Osteoblast (primary cell): ENCODE results near the gene SPTLC3. TPM values are rescaled to one million over a fixed set of nuclear protein-coding genes. Genes with fewer than 3 reads are reported as not detected.

Source experiments
- DNase-seq: peaks from one replicate; pipeline ENCODE4 v3.0.0; 2011; ENCODE audit warnings: low spot score, mixed read lengths; ENCODE audit not compliant: insufficient read length; ENCODE audit errors: missing footprints
- H2AFZ ChIP-seq: 2 replicates; pipeline ENCODE4 v1.6.0; 2011; ENCODE audit warnings: mild to moderate bottlenecking, low read length
- H3K27ac ChIP-seq: 2 replicates; pipeline ENCODE4 v1.5.1; 2011; ENCODE audit warnings: mild to moderate bottlenecking, low read depth, low read length, moderate library complexity
- H3K27me3 ChIP-seq: 2 replicates; pipeline ENCODE4 v1.6.0; 2012; ENCODE audit warnings: mild to moderate bottlenecking, control low read depth, inconsistent platforms, low read length, moderate library complexity; ENCODE audit not compliant: insufficient read depth
- H3K36me3 ChIP-seq: 2 replicates; pipeline ENCODE4 v1.5.1; 2011; ENCODE audit warnings: mild to moderate bottlenecking, low read length, control low read depth, moderate library complexity; ENCODE audit not compliant: insufficient read depth
- H3K4me1 ChIP-seq: 2 replicates; pipeline ENCODE4 v1.5.1; 2011; ENCODE audit warnings: mild to moderate bottlenecking, low read length, control low read depth, moderate library complexity; ENCODE audit not compliant: insufficient read depth
- H3K4me2 ChIP-seq: 2 replicates; pipeline ENCODE4 v1.6.0; 2011; ENCODE audit warnings: mild to moderate bottlenecking, low read length; ENCODE audit not compliant: insufficient read depth
- H3K4me3 ChIP-seq: fragments of 200-600 bp; sonication (generic); 3 replicates; pipeline ENCODE4 v1.5.1; 2012; ENCODE audit warnings: mild to moderate bottlenecking, low read length, inconsistent platforms; ENCODE audit not compliant: insufficient read depth
- H3K79me2 ChIP-seq: 2 replicates; pipeline ENCODE4 v1.6.0; 2012; ENCODE audit warnings: mild to moderate bottlenecking, low read length, control low read depth, inconsistent platforms; ENCODE audit not compliant: insufficient read depth
- H3K9me3 ChIP-seq: 2 replicates; pipeline ENCODE4 v1.5.1; 2011; ENCODE audit warnings: low read depth, low read length, control low read depth
- H4K20me1 ChIP-seq: 2 replicates; pipeline ENCODE4 v1.6.0; 2012; ENCODE audit warnings: mild to moderate bottlenecking, low read length, control low read depth; ENCODE audit not compliant: insufficient read depth
- total RNA-seq: library from RNA; depleted of rRNA; stranded (reverse); fragments of >200 nt; gene quantifications from 2 replicates; pipeline ENCODE4 v1.2.3, GENCODE V29; 2012
- TF ChIP-seq, protein P1 (sequence below): IDR thresholded peaks from 2 replicates; pipeline ENCODE4 v1.5.1; 2011; ENCODE audit warnings: mild to moderate bottlenecking, low read depth, low read length, moderate library complexity; ENCODE audit errors: extremely low read depth

The SPTLC3 gene
- total RNA-seq, 1 donor = 14.8 TPM

DNA sequence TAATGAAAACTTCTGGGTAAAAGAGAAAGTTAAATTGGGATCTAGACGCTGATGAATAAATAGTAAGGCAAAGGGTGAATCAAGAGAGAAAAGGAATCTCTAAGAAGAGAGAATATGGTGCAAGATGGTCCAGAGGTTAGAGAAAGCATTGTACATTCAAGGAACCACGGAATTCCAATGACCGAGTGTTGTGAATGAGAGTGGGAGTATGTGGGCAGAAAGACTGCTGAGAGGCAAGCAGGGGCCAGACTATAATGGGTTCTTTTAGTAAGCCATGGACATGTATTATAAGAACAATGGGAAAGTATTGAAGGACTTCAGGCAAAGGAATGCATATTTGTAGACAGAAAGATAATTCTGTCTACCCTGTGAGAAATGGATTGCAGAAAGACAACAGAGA is 45.2 kb downstream of the SPTLC3 start:
- Histone ChIP-seq H4K20me1 (no peaks in the 10 kb centered on the region), H3K4me3 (no peak overlapping the region), H3K9me3 (no peaks in the 10 kb centered on the region), H2AFZ (no peak overlapping the region), H3K27me3 (no peaks in the 10 kb centered on the region), H3K79me2 (no peaks in the 10 kb centered on the region), H3K4me2 (no peak overlapping the region), H3K27ac (no peak overlapping the region), H3K36me3 (no peaks in the 10 kb centered on the region), H3K4me1 (no peaks in the 10 kb centered on the region)
- DNase-seq = peak; percentile 43
- TF ChIP-seq, protein P1, sequence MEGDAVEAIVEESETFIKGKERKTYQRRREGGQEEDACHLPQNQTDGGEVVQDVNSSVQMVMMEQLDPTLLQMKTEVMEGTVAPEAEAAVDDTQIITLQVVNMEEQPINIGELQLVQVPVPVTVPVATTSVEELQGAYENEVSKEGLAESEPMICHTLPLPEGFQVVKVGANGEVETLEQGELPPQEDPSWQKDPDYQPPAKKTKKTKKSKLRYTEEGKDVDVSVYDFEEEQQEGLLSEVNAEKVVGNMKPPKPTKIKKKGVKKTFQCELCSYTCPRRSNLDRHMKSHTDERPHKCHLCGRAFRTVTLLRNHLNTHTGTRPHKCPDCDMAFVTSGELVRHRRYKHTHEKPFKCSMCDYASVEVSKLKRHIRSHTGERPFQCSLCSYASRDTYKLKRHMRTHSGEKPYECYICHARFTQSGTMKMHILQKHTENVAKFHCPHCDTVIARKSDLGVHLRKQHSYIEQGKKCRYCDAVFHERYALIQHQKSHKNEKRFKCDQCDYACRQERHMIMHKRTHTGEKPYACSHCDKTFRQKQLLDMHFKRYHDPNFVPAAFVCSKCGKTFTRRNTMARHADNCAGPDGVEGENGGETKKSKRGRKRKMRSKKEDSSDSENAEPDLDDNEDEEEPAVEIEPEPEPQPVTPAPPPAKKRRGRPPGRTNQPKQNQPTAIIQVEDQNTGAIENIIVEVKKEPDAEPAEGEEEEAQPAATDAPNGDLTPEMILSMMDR = no peak

DNA sequence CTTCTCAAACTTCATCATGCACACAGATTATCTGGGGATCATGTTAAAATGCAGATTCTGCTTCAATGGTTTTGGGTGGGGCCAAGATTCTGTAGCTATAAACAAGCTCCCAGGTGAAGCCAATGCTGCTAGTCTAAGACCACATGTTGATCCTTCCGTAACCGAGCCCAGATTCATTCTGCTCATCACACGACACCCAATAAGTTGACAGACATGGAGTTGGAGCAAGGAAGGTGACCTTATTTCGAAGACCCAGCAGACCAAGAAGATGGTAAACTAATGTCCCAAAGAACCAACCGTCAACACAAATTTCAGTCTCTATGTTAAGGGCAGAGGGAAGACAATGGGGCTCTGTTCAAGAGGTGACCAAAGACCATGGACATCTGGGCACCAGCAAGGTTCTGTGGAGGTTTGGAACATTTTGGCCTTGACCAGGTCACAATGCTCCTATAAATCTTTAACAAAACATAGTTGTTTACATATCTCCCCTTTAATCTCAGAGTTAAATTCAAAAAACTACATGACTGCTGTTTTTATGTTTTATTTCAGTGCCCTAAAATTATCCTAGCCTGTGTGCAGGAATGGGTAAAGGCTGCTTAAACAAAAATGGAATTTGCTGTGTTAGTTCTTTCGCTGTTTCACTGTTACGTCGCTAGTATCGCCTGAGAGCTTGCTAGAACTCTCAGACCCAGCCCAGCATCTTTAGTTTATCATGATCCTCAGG is 50.1 kb downstream of the SPTLC3 start:
- no peaks in the 10 kb centered on the region for H3K36me3 ChIP-seq
- DNase-seq = no peak
- H3K4me1 ChIP-seq = no peaks in the 10 kb centered on the region
- H3K79me2 ChIP-seq = no peaks in the 10 kb centered on the region
- H3K9me3 ChIP-seq = no peaks in the 10 kb centered on the region
- H3K27me3 ChIP-seq = no peaks in the 10 kb centered on the region
- H2AFZ ChIP-seq = no peak overlapping the region
- no peak overlapping the region for H3K4me3 ChIP-seq
- H3K27ac ChIP-seq = no peak overlapping the region
- no peak overlapping the region for H3K4me2 ChIP-seq
- TF ChIP-seq, protein P1 = no peak
- H4K20me1 ChIP-seq = no peaks in the 10 kb centered on the region

DNA sequence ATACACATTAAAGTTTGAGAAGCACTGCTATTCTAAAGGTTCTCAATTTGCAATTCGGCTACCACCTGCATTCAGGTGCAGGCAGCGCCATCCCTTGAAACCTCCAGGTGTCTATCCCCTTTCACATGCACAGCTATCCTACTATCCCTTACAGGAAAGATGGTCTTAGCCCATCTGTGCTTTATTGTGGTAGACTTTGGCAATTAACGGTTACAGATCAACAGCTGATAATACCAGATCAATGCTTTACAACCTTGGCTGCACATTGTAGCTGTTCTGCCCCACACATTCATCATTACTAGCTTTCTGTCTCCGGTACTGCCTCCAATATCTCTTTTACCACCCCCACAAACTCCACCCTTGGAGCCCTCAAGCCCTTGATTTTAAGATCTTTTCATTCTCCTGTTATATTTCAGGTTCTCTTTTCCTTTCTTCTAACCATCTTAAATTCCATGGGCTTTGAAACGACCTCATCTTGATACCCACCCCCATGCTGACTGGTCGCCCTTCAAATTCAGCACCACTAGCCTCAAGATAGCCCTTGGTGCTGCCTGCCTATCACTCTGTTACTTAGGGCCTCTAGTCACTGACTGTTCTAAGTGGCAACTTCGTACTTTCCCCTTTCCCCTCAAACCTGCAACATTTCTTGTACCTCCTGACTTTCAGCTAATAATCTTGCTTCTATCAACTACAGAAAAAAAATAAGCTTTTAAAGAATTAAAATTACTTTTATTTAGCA is 50.8 kb downstream of the SPTLC3 start:
- Histone ChIP-seq H2AFZ (no peak overlapping the region), H3K36me3 (no peaks in the 10 kb centered on the region), H4K20me1 (no peaks in the 10 kb centered on the region), H3K27me3 (no peaks in the 10 kb centered on the region), H3K9me3 (no peaks in the 10 kb centered on the region), H3K27ac (no peak overlapping the region), H3K4me2 (no peak overlapping the region), H3K79me2 (no peaks in the 10 kb centered on the region), H3K4me1 (no peaks in the 10 kb centered on the region), H3K4me3 (no peak overlapping the region)
- TF ChIP-seq, protein P1 = no peak
- DNase-seq = no peak

DNA sequence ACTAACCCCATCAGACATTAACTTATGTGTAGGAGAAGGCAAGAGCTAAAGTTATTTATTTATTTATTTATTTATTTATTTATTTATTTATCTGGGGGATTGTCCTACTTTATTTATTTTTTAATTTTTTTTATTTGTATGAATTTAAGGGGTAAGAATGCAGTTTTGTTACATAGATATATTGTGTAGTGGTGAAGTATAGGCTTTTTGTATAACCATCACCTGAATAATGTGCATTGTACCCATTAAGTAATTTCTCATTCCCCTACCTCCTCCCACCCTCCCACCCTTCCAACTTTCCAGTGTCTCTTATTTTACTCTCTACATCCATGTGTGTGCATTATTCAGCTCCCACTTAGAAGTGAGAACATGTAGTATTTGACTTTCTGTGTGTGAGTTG is 51.6 kb downstream of the SPTLC3 start:
- no peaks in the 10 kb centered on the region for H3K27me3 ChIP-seq
- H3K27ac ChIP-seq = no peak overlapping the region
- no peaks in the 10 kb centered on the region for H3K36me3 ChIP-seq
- H2AFZ ChIP-seq = no peak overlapping the region
- TF ChIP-seq, protein P1 = no peak
- no peaks in the 10 kb centered on the region for H3K4me1 ChIP-seq
- H3K4me3 ChIP-seq = no peak overlapping the region
- no peaks in the 10 kb centered on the region for H3K9me3 ChIP-seq
- H4K20me1 ChIP-seq = no peaks in the 10 kb centered on the region
- H3K4me2 ChIP-seq = no peak overlapping the region
- DNase-seq = no peak
- H3K79me2 ChIP-seq = no peaks in the 10 kb centered on the region
